ENCODE data around the gene AOAH.
"Not testable (repeated sequence)": the region's sequence is repeated elsewhere in the genome, so short reads cannot be mapped to it uniquely, and the experiment has no call there.

The AOAH gene

GRCh38 chr7:36484265-36484664, 240.0 kb downstream of the AOAH start:
- H3K4me3 ChIP-seq (replicated peaks; ENCODE audit: low read depth, low read length) = no peak overlapping the region
- no peak for DNase-seq (ENCODE audit: low read depth)
- TF ChIP-seq CTCF (IDR thresholded peaks at IDR 0.05; ENCODE audit: low read length, missing control alignments) = no peak

- not testable (repeated sequence) for DNase-seq (ENCODE audit: low read depth)
Observed at GRCh38 chr7:36483853-36484252, 240.4 kb downstream of the AOAH start.

GRCh38 chr7:36478745-36479144, 245.5 kb downstream of the AOAH start:
- no peak for TF ChIP-seq CTCF (IDR thresholded peaks at IDR 0.05; ENCODE audit: low read length, missing control alignments)
- no peak overlapping the region for H3K4me3 ChIP-seq (replicated peaks; ENCODE audit: low read depth, low read length)
- no peak for DNase-seq (ENCODE audit: low read depth)

More at GRCh38 chr7:36483853-36484252, 240.4 kb downstream of the AOAH start:
- H3K4me3 ChIP-seq (replicated peaks; ENCODE audit: low read depth, low read length) = not testable (repeated sequence)

- no peak overlapping the region for H3K4me3 ChIP-seq (replicated peaks; ENCODE audit: low read depth, low read length)
- DNase-seq (ENCODE audit: low read depth) = no peak
- TF ChIP-seq CTCF (IDR thresholded peaks at IDR 0.05; ENCODE audit: low read length, missing control alignments) = no peak
Observed at GRCh38 chr7:36475381-36475780, 248.9 kb downstream of the AOAH start.

- no peak overlapping the region for H3K4me3 ChIP-seq (replicated peaks; ENCODE audit: low read depth, low read length)
- no peak for DNase-seq (ENCODE audit: low read depth)
- TF ChIP-seq CTCF (IDR thresholded peaks at IDR 0.05; ENCODE audit: low read length, missing control alignments) = no peak
Observed at GRCh38 chr7:36475011-36475342, 249.3 kb downstream of the AOAH start.

GRCh38 chr7:36474283-36475010, 249.8 kb downstream of the AOAH start:
- H3K4me3 ChIP-seq (replicated peaks; ENCODE audit: low read depth, low read length) = no peak overlapping the region
- peak; percentile 44 for DNase-seq (ENCODE audit: low read depth)

More at GRCh38 chr7:36474283-36475010, 249.8 kb downstream of the AOAH start:
- no peak for TF ChIP-seq CTCF (IDR thresholded peaks at IDR 0.05; ENCODE audit: low read length, missing control alignments)
